Fibroblast of pulmonary artery (primary cell): ENCODE results near the gene TTLL8.

Experiments used
- DNase-seq: peaks from one replicate; pipeline ENCODE4 v3.0.0-alpha.2; 2010; ENCODE audit warnings: low read depth
- H3K4me3 ChIP-seq: replicated peaks from 2 replicates; pipeline ENCODE4 v1.5.1; 2011; ENCODE audit warnings: low read depth, mild to moderate bottlenecking, control low read depth, low read length, moderate library complexity
- CTCF ChIP-seq: IDR thresholded peaks from 2 replicates; pipeline ENCODE4 v1.5.1; 2011; ENCODE audit warnings: mild to moderate bottlenecking, control low read depth, low read length, inconsistent platforms; ENCODE audit errors: missing control alignments

The TTLL8 gene

DNA sequence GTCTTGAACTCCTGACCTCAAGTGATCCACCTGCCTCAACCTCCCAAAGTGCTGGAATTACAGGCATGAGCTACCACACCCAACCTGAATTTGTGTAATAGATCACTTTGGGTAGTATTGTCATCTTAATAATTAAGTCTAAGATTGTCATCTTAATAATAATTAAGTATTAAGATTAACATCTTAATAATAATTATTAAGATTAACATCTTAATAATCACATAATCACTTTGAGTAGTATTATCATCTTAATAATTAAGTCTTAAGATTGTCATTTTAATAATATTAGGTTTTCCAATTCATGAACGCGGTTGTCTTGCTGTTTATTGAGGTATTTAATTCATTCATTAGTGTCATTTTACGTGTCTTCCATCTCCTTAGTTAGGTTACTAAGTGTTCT lies 40.0 kb upstream of the TTLL8 start:
- no peak for DNase-seq
- no peak for TF ChIP-seq CTCF
- H3K4me3 ChIP-seq = no peak overlapping the region

DNA sequence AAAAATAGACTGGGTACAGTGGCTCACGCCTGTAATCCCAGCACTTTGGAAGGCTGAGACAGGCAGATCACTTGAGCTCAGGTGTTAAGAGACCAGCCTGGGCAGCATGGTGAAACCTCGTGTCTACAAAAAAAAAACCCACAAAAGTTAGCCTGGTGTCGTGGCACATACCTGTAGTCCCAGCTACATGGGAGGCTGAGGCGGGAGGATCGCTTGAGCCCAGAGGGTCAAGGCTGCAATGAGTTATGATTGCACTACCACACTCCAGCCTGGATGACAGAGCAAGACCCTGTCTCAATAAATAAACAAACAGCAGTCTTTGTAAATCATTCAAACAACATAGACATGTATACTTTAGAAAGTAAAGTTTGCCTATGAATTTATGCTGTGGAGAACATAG lies 34.2 kb upstream of the TTLL8 start:
- TF ChIP-seq CTCF = no peak
- no peak overlapping the region for H3K4me3 ChIP-seq
- no peak for DNase-seq

- no peak for DNase-seq
Observed at GRCh38 chr22:50091092-50091768, 33.1 kb upstream of the TTLL8 start.

DNA sequence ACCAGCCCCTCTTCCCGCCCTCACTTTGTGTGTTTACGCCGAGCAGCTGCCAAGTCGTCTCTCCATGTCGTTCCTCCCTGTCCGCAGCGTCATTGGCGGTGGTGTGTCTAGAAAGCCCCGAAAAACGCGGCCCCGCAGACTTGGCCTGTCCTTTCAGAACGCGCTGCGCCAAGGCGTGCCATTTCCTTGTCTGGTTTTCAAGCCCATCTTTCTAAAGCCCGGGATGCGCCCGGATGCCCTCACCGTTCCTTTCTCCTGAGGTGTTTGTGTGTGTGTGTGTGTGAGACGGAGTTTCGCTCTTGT lies 32.3 kb upstream of the TTLL8 start:
- H3K4me3 ChIP-seq = no peak overlapping the region
- DNase-seq = no peak
- no peak for TF ChIP-seq CTCF

More at GRCh38 chr22:50091092-50091768, 33.1 kb upstream of the TTLL8 start:
- H3K4me3 ChIP-seq = no peak overlapping the region
- no peak for TF ChIP-seq CTCF

DNA sequence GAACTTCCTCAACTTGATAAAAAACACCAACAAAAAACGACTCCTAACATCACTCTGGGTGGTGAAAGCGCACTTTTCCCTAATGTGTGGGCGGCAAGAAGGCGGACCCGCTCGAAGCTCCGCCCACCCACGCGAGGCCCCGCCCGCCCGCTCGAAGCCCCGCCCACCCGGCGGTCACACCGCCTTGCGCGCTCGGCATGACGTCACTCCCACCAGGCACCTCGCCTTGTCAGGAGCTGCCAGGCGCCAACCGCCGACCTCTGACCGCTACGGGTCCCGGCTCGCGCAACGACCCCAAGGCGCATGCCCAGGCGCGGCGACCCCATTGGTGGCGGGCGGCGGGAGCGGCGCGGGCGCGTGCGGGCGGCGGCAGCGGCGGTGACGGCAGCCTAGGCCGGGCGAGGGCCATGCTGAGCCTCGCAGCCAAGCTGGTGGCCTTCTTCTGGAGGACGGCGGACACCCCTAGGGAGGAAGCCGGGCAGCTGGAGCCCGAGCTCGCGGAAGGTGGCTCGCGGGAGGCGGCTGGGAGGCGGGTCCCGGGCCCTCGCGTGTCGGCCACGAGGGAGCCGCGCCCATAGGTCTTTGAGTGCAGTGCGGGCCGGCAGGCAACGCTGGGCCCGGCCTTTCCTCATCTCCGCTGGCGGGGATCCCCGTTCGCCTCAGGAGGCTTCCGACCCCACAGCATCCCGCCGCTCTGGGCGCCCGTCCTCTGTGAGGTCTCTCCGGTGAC lies 31.7 kb upstream of the TTLL8 start, which contains the start of gene MOV10L1:
Gene MOV10L1 (plus strand): TSS at position 325 of the 730 bp plus-strand sequence. CDS start 83 bp downstream, at position 408.
- TF ChIP-seq CTCF = no peak
- DNase-seq = peak; percentile 43
- H3K4me3 ChIP-seq = no peak within 1 kb of the TSS

DNA sequence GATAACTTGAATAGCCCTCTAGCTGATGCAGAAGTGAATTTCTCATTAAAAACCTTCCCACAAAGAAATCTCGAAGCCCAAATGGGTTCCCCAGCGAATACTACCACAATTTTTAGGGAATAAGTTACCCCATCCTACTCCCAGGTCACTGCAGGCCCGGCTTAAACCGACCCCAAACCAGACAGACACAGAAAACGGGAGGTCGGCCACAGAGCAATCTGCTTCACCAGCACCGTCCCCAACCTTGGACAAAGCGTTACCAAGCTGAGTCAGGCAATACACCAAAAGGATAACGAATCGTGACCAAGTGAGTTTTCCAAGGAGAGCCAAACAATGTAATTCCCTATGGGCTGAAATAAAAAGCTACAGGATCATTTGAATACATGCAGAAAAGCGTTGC lies 31.1 kb upstream of the TTLL8 start:
- H3K4me3 ChIP-seq = no peak overlapping the region
- no peak for DNase-seq
- TF ChIP-seq CTCF = no peak
